Activated CD4-positive, alpha-beta T cell treated with anti-CD3 and anti-CD28 coated beads, Interleukin-2, amount 10 ng/mL, durations not matched to agents 24 days and 14 days (primary cell): ENCODE results near the gene HDAC3. TPM values are rescaled to one million over a fixed set of nuclear protein-coding genes. Genes with fewer than 3 reads are reported as not detected.

Source experiments
- DNase-seq: peaks from one replicate; pipeline ENCODE4 v3.0.0; 2022
- H3K27ac Mint-ChIP-seq: one replicate; pipeline ENCODE4 v1.8.0; 2022; ENCODE audit warnings: mild to moderate bottlenecking, mixed read lengths
- H3K27me3 Mint-ChIP-seq: one replicate; pipeline ENCODE4 v1.8.0; 2022; ENCODE audit warnings: mixed read lengths
- H3K36me3 Mint-ChIP-seq: one replicate; pipeline ENCODE4 v1.8.0; 2022; ENCODE audit warnings: low read depth, mild to moderate bottlenecking, mixed read lengths
- H3K4me1 Mint-ChIP-seq: one replicate; pipeline ENCODE4 v1.8.0; 2021; ENCODE audit warnings: mixed read lengths
- H3K4me3 Mint-ChIP-seq: one replicate; pipeline ENCODE4 v1.8.0; 2022; ENCODE audit warnings: mild to moderate bottlenecking, moderate library complexity, mixed read lengths
- H3K9me3 Mint-ChIP-seq: one replicate; pipeline ENCODE4 v1.8.0; 2021; ENCODE audit warnings: mixed read lengths
- intact Hi-C: fragments of 100-400 bp; cut with micrococcal nuclease; formaldehyde crosslinking; loops from one replicate; pipeline ENCODE4 v1.15.1; 2023
- total RNA-seq: library from RNA; stranded (reverse); gene quantifications from 2 replicates; pipeline ENCODE4 v1.2.3, GENCODE V29; 2022

The HDAC3 gene
- total RNA-seq, 1 donor from 2014 or later = 88.1 TPM

- no peaks in the 10 kb centered on the region for H3K27me3 Mint-ChIP-seq
- DNase-seq = peak; percentile 94
- peaks cover 28% of the 10 kb centered on the region for H3K4me1 Mint-ChIP-seq
- peaks cover 16% of the 10 kb centered on the region for H3K36me3 Mint-ChIP-seq
- intact Hi-C loops = loop anchor here (1.0 to 5.0 kb wide), 4 partner anchors 15 to 318 kb away; partner anchors contain the start of genes HDAC3, RELL2 and RNF14
- H3K9me3 Mint-ChIP-seq = no peaks in the 10 kb centered on the region
- peak within 1 kb of the TSS; percentile 93 for H3K27ac Mint-ChIP-seq
- peak within 1 kb of the TSS; percentile 92 for H3K4me3 Mint-ChIP-seq
Observed at GRCh38 chr5:141650851-141651727, 14.4 kb upstream of the HDAC3 start, which contains the start of gene FCHSD1. TSS of gene FCHSD1 (minus strand) at chr5:141651418. CDS start at chr5:141651368, 50 bp downstream.

DNA sequence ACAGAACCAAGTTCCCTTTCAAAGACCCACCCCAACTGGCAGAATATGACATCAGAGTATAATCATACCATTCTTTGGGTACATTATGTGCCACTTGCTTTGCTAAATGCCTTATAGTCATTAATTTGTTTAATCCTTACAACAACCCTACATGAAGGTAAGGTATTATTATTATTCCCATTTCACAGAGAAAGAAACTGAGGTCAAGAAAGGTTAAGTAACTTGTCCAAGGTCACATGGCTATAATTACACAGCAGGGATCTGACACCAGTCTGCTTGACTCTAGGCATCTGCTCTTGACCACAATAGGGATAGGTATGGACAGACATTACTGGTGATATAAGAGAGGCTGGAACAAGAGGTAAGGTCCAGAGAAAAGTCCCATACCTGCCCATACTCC lies 13.3 kb upstream of the HDAC3 start:
- Mint-ChIP-seq H3K4me1 (peaks cover 29% of the 10 kb centered on the region), H3K27me3 (no peaks in the 10 kb centered on the region), H3K27ac (peak overlapping the region; percentile 64), H3K9me3 (no peaks in the 10 kb centered on the region), H3K36me3 (peaks cover 15% of the 10 kb centered on the region), H3K4me3 (peak overlapping the region; percentile 92)
- intact Hi-C loops = loop anchor here (5.0 kb wide), 1 partner anchor 202 kb away; no protein-coding TSS in a partner anchor
- no peak for DNase-seq

- Mint-ChIP-seq H3K36me3 (peaks cover 18% of the 10 kb centered on the region), H3K27me3 (no peaks in the 10 kb centered on the region), H3K9me3 (no peaks in the 10 kb centered on the region), H3K4me1 (peaks cover 30% of the 10 kb centered on the region), H3K27ac (no peak overlapping the region), H3K4me3 (no peak overlapping the region)
- intact Hi-C loops = no loop called here
- DNase-seq = no peak
Observed at GRCh38 chr5:141649056-141649688, 12.5 kb upstream of the HDAC3 start.

GRCh38 chr5:141647851-141648250 lies 11.2 kb upstream of the HDAC3 start:
- intact Hi-C loops = no loop called here
- peaks cover 31% of the 10 kb centered on the region for H3K4me1 Mint-ChIP-seq
- peaks cover 22% of the 10 kb centered on the region for H3K36me3 Mint-ChIP-seq
- no peak for DNase-seq
- no peak overlapping the region for H3K27ac Mint-ChIP-seq
- no peaks in the 10 kb centered on the region for H3K9me3 Mint-ChIP-seq
- H3K4me3 Mint-ChIP-seq = no peak overlapping the region
- H3K27me3 Mint-ChIP-seq = no peaks in the 10 kb centered on the region

- H3K36me3 Mint-ChIP-seq = peaks cover 25% of the 10 kb centered on the region
- no peaks in the 10 kb centered on the region for H3K9me3 Mint-ChIP-seq
- no peak overlapping the region for H3K4me3 Mint-ChIP-seq
- H3K4me1 Mint-ChIP-seq = peaks cover 28% of the 10 kb centered on the region
- intact Hi-C loops = no loop called here
- no peak overlapping the region for H3K27ac Mint-ChIP-seq
- H3K27me3 Mint-ChIP-seq = no peaks in the 10 kb centered on the region
- DNase-seq = no peak
Observed at GRCh38 chr5:141647242-141647641, 10.6 kb upstream of the HDAC3 start.

DNA sequence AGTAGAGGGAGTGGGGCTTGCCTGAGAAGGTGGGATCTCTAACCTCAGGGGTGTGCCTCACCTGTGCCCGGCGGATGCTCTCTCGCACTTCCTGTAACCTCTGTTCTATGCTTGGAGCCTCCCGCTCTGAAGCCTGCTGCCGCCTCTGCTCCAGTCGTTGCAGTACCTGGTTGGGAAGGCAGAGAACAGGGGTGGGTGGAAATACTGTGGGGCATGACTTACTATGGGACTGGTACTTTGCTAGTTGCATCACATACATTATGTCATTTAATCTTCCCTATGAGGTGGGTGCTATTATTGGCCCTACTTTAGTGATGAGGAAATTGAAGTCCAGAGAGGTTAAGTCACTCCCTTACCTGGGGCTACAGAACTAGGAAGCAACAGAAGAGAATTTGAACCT lies 9.4 kb upstream of the HDAC3 start:
- Mint-ChIP-seq H3K9me3 (no peaks in the 10 kb centered on the region), H3K4me3 (no peak overlapping the region), H3K27me3 (no peaks in the 10 kb centered on the region), H3K4me1 (peaks cover 30% of the 10 kb centered on the region), H3K36me3 (peaks cover 36% of the 10 kb centered on the region), H3K27ac (no peak overlapping the region)
- intact Hi-C loops = no loop called here
- DNase-seq = no peak

- intact Hi-C loops = loop anchor here (1.0 kb wide), 1 partner anchor 49 kb away; no protein-coding TSS in a partner anchor
- peaks cover 39% of the 10 kb centered on the region for H3K36me3 Mint-ChIP-seq
- peak overlapping the region; percentile 62 for H3K27ac Mint-ChIP-seq
- no peaks in the 10 kb centered on the region for H3K27me3 Mint-ChIP-seq
- DNase-seq = no peak
- no peaks in the 10 kb centered on the region for H3K9me3 Mint-ChIP-seq
- H3K4me3 Mint-ChIP-seq = no peak overlapping the region
- H3K4me1 Mint-ChIP-seq = peaks cover 26% of the 10 kb centered on the region
Observed at GRCh38 chr5:141641634-141642267, 5.1 kb upstream of the HDAC3 start.

DNA sequence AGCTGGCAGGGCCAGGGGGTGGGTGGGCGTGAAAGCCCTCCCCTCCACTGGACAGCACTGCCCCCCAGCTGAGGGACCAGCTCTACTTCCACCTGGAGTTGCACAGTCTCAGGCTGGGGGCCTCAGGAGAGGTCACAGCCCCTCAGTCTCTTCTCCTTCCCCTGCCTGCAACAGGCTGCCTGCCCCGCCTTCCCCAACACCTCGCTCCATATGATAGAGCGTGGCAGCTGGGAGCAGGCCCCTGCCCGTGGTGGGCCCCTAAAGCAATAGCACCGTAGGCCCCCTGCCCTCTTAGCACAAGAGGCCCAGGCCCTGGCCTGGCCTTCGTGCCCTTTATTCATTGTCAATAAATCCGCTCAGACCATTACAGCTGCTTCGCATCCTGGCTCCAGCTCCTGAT lies 4.0 kb upstream of the HDAC3 start:
- no peak for DNase-seq
- Mint-ChIP-seq H3K36me3 (peaks cover 36% of the 10 kb centered on the region), H3K9me3 (no peaks in the 10 kb centered on the region), H3K27me3 (no peaks in the 10 kb centered on the region), H3K27ac (no peak overlapping the region), H3K4me3 (no peak overlapping the region), H3K4me1 (peaks cover 30% of the 10 kb centered on the region)
- intact Hi-C loops = no loop called here

GRCh38 chr5:141640051-141640415 lies 3.4 kb upstream of the HDAC3 start:
- Mint-ChIP-seq H3K9me3 (no peaks in the 10 kb centered on the region), H3K27me3 (no peaks in the 10 kb centered on the region), H3K36me3 (peaks cover 39% of the 10 kb centered on the region), H3K27ac (no peak overlapping the region), H3K4me3 (no peak overlapping the region), H3K4me1 (peaks cover 35% of the 10 kb centered on the region)
- no peak for DNase-seq
- intact Hi-C loops = no loop called here

DNA sequence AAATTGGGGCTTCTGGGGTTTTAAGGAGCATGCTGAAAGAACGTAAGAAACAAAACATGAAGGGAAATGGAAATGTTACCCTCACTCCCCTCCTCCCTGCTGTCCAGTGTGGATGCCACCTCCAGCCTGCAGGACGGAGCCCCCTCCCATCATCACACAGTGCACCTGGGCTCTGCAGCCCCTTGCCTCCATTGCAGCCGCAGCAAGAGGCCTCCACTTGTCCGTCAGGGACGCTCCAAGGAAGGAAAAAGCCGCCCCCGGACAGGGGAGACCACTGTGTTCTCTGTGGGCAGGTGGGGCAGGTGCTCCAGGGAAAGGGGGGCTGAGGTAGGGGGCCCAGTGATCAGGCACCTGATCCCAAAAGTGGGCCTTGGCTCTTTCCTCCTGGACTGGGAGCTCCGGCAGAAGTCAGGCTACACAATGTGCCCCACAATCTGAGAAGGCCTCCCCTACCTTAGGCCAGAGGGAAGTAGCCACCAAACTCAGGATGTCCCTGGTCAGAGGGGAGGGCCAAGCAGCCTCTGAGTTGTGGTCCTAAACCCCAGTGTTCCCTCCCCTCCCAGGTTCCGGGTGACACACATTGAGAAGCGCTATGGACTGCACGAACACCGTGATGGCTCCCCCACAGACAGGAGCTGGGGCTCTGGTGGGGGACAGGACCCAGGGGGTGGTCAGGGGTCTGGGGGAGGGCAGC lies 2.9 kb upstream of the HDAC3 start:
- Mint-ChIP-seq H3K27ac (peak overlapping the region; percentile 92), H3K4me3 (no peak overlapping the region), H3K4me1 (peaks cover 38% of the 10 kb centered on the region), H3K27me3 (no peaks in the 10 kb centered on the region), H3K9me3 (no peaks in the 10 kb centered on the region), H3K36me3 (peaks cover 37% of the 10 kb centered on the region)
- no peak for DNase-seq
- intact Hi-C loops = loop anchor here (10.0 kb wide), 1 partner anchor 315 kb away; the partner anchor contains the start of gene TAF7

GRCh38 chr5:141638771-141639170 lies 2.1 kb upstream of the HDAC3 start:
- Mint-ChIP-seq H3K27me3 (no peaks in the 10 kb centered on the region), H3K9me3 (no peaks in the 10 kb centered on the region), H3K36me3 (peaks cover 39% of the 10 kb centered on the region), H3K4me1 (peaks cover 42% of the 10 kb centered on the region), H3K27ac (peak overlapping the region; percentile 92), H3K4me3 (peak overlapping the region; percentile 96)
- DNase-seq = no peak
- intact Hi-C loops = loop anchor here (10.0 kb wide), 1 partner anchor 314 kb away; the partner anchor contains the start of gene TAF7

GRCh38 chr5:141637767-141638419 lies 1.2 kb upstream of the HDAC3 start:
- intact Hi-C loops = loop anchor here (10.0 kb wide), 1 partner anchor 313 kb away; the partner anchor contains the start of gene TAF7
- Mint-ChIP-seq H3K9me3 (no peaks in the 10 kb centered on the region), H3K27ac (peak overlapping the region; percentile 92), H3K4me1 (peaks cover 44% of the 10 kb centered on the region), H3K36me3 (peaks cover 38% of the 10 kb centered on the region), H3K27me3 (no peaks in the 10 kb centered on the region), H3K4me3 (peak overlapping the region; percentile 96)
- peak; percentile 87 for DNase-seq
